ENCODE data around the gene ZDHHC24. TPM values are rescaled to one million over a fixed set of nuclear protein-coding genes. Genes with fewer than 3 reads are reported as not detected.

Gene ZDHHC24
- total RNA-seq, 3 donors from 2014 or later (not counting 1 experiment from before 2014, with no cell fraction given): 18.5 to 34.9 (median 28.9) TPM

GRCh38 chr11:66563832-66564231, 18.0 kb upstream of the ZDHHC24 start:
- Mint-ChIP-seq H3K27ac (no peak overlapping the region), H3K27me3 (ENCODE audit: low read depth in 2 of 2) (no peaks in the 10 kb centered on the region), H3K9me3 (no peaks in the 10 kb centered on the region), H3K36me3 (no peaks in the 10 kb centered on the region), H3K4me1 (peaks cover 4 to 9% of the 10 kb centered on the region in 2 donors), H3K4me3 (no peak overlapping the region)
- 92% methylated on average over 10 of the region's 10 CpGs for WGBS (ENCODE audit: insufficient coverage)
- Histone ChIP-seq H3K9me3 (ENCODE audit: control insufficient read depth, insufficient read depth, low read length) (no peaks in the 10 kb centered on the region), H3K4me1 (ENCODE audit: control insufficient read depth, insufficient read depth, low read length) (peaks cover 18% of the 10 kb centered on the region), H3K4me3 (ENCODE audit: low read length) (no peak overlapping the region), H3K36me3 (ENCODE audit: control insufficient read depth, insufficient read depth, low read length) (no peaks in the 10 kb centered on the region), H3K27ac (ENCODE audit: low read length) (no peak overlapping the region), H3K27me3 (ENCODE audit: control insufficient read depth, insufficient read depth, low read length) (peaks cover 2% of the 10 kb centered on the region)
- intact Hi-C loops (cut with micrococcal nuclease): no loop called here
- no peak for ATAC-seq
- no peak for TF ChIP-seq CTCF (IDR thresholded peaks at IDR 0.05)
- no peak for DNase-seq

GRCh38 chr11:66562907-66563583, 17.2 kb upstream of the ZDHHC24 start:
- no peaks in the 10 kb centered on the region for H3K36me3 ChIP-seq (ENCODE audit: control insufficient read depth, insufficient read depth, low read length)
- H3K27me3 ChIP-seq (ENCODE audit: control insufficient read depth, insufficient read depth, low read length): peaks cover 2% of the 10 kb centered on the region
- no peak overlapping the region for H3K4me3 ChIP-seq (ENCODE audit: low read length)
- DNase-seq: no peak
- Mint-ChIP-seq H3K9me3 (no peaks in the 10 kb centered on the region), H3K4me3 (no peak overlapping the region), H3K4me1 (peaks cover 0 to 4% of the 10 kb centered on the region in 2 donors), H3K27ac (no peak overlapping the region), H3K36me3 (no peaks in the 10 kb centered on the region), H3K27me3 (ENCODE audit: low read depth in 2 of 2) (peaks cover 0 to 2% of the 10 kb centered on the region in 2 donors)
- WGBS (ENCODE audit: insufficient coverage): 93% methylated on average over 18 of the region's 20 CpGs
- H3K27ac ChIP-seq (ENCODE audit: low read length): no peak overlapping the region
- intact Hi-C loops (cut with micrococcal nuclease): no loop called here
- no peak for ATAC-seq
- H3K9me3 ChIP-seq (ENCODE audit: control insufficient read depth, insufficient read depth, low read length): no peaks in the 10 kb centered on the region
- TF ChIP-seq CTCF (IDR thresholded peaks at IDR 0.05): no peak
- H3K4me1 ChIP-seq (ENCODE audit: control insufficient read depth, insufficient read depth, low read length): peaks cover 15% of the 10 kb centered on the region

GRCh38 chr11:66562275-66562674, 16.4 kb upstream of the ZDHHC24 start:
- no peak for TF ChIP-seq CTCF (IDR thresholded peaks at IDR 0.05)
- peaks cover 0 to 3% of the 10 kb centered on the region in 2 donors for H3K27me3 Mint-ChIP-seq (ENCODE audit: low read depth in 2 of 2)
- H3K27me3 ChIP-seq (ENCODE audit: control insufficient read depth, insufficient read depth, low read length): peaks cover 2% of the 10 kb centered on the region
- no peaks in the 10 kb centered on the region for H3K9me3 ChIP-seq (ENCODE audit: control insufficient read depth, insufficient read depth, low read length)
- no peak overlapping the region for H3K4me3 Mint-ChIP-seq
- intact Hi-C loops (cut with micrococcal nuclease): no loop called here
- no peak for ATAC-seq
- H3K36me3 ChIP-seq (ENCODE audit: control insufficient read depth, insufficient read depth, low read length): no peaks in the 10 kb centered on the region
- H3K4me1 ChIP-seq (ENCODE audit: control insufficient read depth, insufficient read depth, low read length): peaks cover 8% of the 10 kb centered on the region
- H3K4me3 ChIP-seq (ENCODE audit: low read length): no peak overlapping the region
- no peaks in the 10 kb centered on the region for H3K36me3 Mint-ChIP-seq
- 81% methylated on average over 2 of the region's 2 CpGs for WGBS (ENCODE audit: insufficient coverage)
- H3K9me3 Mint-ChIP-seq: no peaks in the 10 kb centered on the region
- no peak overlapping the region for H3K27ac ChIP-seq (ENCODE audit: low read length)
- no peak for DNase-seq
- no peak overlapping the region for H3K27ac Mint-ChIP-seq
- H3K4me1 Mint-ChIP-seq: no peaks in the 10 kb centered on the region

GRCh38 chr11:66561975-66562248, 16.1 kb upstream of the ZDHHC24 start:
- intact Hi-C loops (cut with micrococcal nuclease): no loop called here
- ATAC-seq: no peak
- Mint-ChIP-seq H3K4me1 (no peaks in the 10 kb centered on the region), H3K36me3 (no peaks in the 10 kb centered on the region), H3K4me3 (no peak overlapping the region), H3K27me3 (ENCODE audit: low read depth in 2 of 2) (peaks cover 0 to 5% of the 10 kb centered on the region in 2 donors), H3K9me3 (no peaks in the 10 kb centered on the region), H3K27ac (no peak overlapping the region)
- Histone ChIP-seq H3K36me3 (ENCODE audit: control insufficient read depth, insufficient read depth, low read length) (no peaks in the 10 kb centered on the region), H3K4me1 (ENCODE audit: control insufficient read depth, insufficient read depth, low read length) (peaks cover 8% of the 10 kb centered on the region), H3K27ac (ENCODE audit: low read length) (no peak overlapping the region), H3K27me3 (ENCODE audit: control insufficient read depth, insufficient read depth, low read length) (peaks cover 2% of the 10 kb centered on the region), H3K9me3 (ENCODE audit: control insufficient read depth, insufficient read depth, low read length) (no peaks in the 10 kb centered on the region), H3K4me3 (ENCODE audit: low read length) (no peak overlapping the region)
- 95% methylated on average over 9 of the region's 9 CpGs for WGBS (ENCODE audit: insufficient coverage)
- no peak for TF ChIP-seq CTCF (IDR thresholded peaks at IDR 0.05)
- no peak for DNase-seq

Data from natural killer cell (primary cell).